SK-N-SH treated with all-trans-retinoic acid at 6 μM for 48 hours (cell line): ENCODE measurements around the gene CCDC78.

Experiments
- ATAC-seq: fragments of 200-7000 bp; cut with Tn5 transposase; 3 replicates; pipeline ENCODE4 v1.9.1; 2020; ENCODE audit warnings: mild to moderate bottlenecking, moderate library complexity
- ARNTL ChIP-seq: fragments of 450-650 bp; formaldehyde crosslinking; IDR thresholded peaks from 2 replicates; pipeline ENCODE4 v1.5.0; 2020; ENCODE audit warnings: low read depth, mild to moderate bottlenecking, moderate library complexity, borderline replicate concordance
- BACH2 ChIP-seq: fragments of 250-450 bp; sonication (Bioruptor Pico); IDR thresholded peaks from 2 replicates; pipeline ENCODE4 v1.9.0; 2021; ENCODE audit warnings: mild to moderate bottlenecking, borderline replicate concordance
- CSDC2 ChIP-seq: fragments of 250-450 bp; sonication (Bioruptor Pico); IDR thresholded peaks from 2 replicates; pipeline ENCODE4 v1.5.0; 2020; ENCODE audit warnings: mild to moderate bottlenecking, moderate library complexity
- ESRRG ChIP-seq: fragments of 250-450 bp; sonication (Bioruptor Pico); IDR thresholded peaks from 2 replicates; pipeline ENCODE4 v1.6.1; 2021; ENCODE audit warnings: mild to moderate bottlenecking
- ISL1 ChIP-seq: fragments of 250-450 bp; sonication (Bioruptor Pico); IDR thresholded peaks from 2 replicates; pipeline ENCODE4 v2.1.2; 2022; ENCODE audit warnings: mild to moderate bottlenecking, moderate library complexity
- OSR1 ChIP-seq: fragments of 250-450 bp; sonication (Bioruptor Pico); IDR thresholded peaks from 2 replicates; pipeline ENCODE4 v1.8.0; 2022; ENCODE audit warnings: moderate library complexity, mild to moderate bottlenecking, inconsistent platforms
- PATZ1 ChIP-seq: fragments of 250-450 bp; sonication (Bioruptor Pico); IDR thresholded peaks from 2 replicates; pipeline ENCODE4 v1.8.0; 2020; ENCODE audit warnings: mild to moderate bottlenecking, moderate library complexity, borderline replicate concordance
- POU6F1 ChIP-seq: fragments of 250-450 bp; sonication (Bioruptor Pico); IDR thresholded peaks from 2 replicates; pipeline ENCODE4 v1.8.0; 2021; ENCODE audit warnings: low read depth, mild to moderate bottlenecking, moderate library complexity, borderline replicate concordance
- PPARA ChIP-seq: fragments of 250-450 bp; sonication (Bioruptor Pico); IDR thresholded peaks from 2 replicates; pipeline ENCODE4 v1.5.0; 2020; ENCODE audit warnings: mild to moderate bottlenecking, borderline replicate concordance
- RARB ChIP-seq: fragments of 250-450 bp; sonication (Bioruptor Pico); IDR thresholded peaks from 2 replicates; pipeline ENCODE4 v1.8.0; 2021; ENCODE audit warnings: mild to moderate bottlenecking, moderate library complexity
- SNAI2 ChIP-seq: fragments of 250-450 bp; sonication (Bioruptor Pico); IDR thresholded peaks from 2 replicates; pipeline ENCODE4 v1.5.0; 2020; ENCODE audit warnings: mild to moderate bottlenecking, moderate library complexity
- TCF4 ChIP-seq: fragments of 250-450 bp; sonication (Bioruptor Pico); IDR thresholded peaks from 2 replicates; pipeline ENCODE4 v1.8.0; 2021; ENCODE audit warnings: mild to moderate bottlenecking, moderate library complexity, borderline replicate concordance
- TOX ChIP-seq: fragments of 250-450 bp; sonication (Bioruptor Pico); IDR thresholded peaks from 2 replicates; pipeline ENCODE4 v1.8.0; 2021; ENCODE audit warnings: mild to moderate bottlenecking, moderate library complexity, borderline replicate concordance
- ZC3H10 ChIP-seq: fragments of 250-450 bp; sonication (Bioruptor Pico); IDR thresholded peaks from 2 replicates; pipeline ENCODE4 v1.5.1; 2021; ENCODE audit warnings: mild to moderate bottlenecking, moderate library complexity
- ZFP3 ChIP-seq: fragments of 250-450 bp; sonication (Bioruptor Pico); IDR thresholded peaks from 2 replicates; pipeline ENCODE4 v1.5.0; 2020; ENCODE audit warnings: mild to moderate bottlenecking, moderate library complexity
- ZFP30 ChIP-seq: fragments of 450-650 bp; formaldehyde crosslinking; IDR thresholded peaks from 2 replicates; pipeline ENCODE4 v1.5.0; 2022; ENCODE audit warnings: mild to moderate bottlenecking, moderate library complexity
- ZNF565 ChIP-seq: fragments of 450-650 bp; formaldehyde crosslinking; conservative IDR thresholded peaks from 2 replicates; pipeline ENCODE4 v1.5.0; 2020; ENCODE audit warnings: low read depth, mild to moderate bottlenecking, moderate library complexity
- ZNF70 ChIP-seq: fragments of 450-650 bp; formaldehyde crosslinking; IDR thresholded peaks from 2 replicates; pipeline ENCODE4 v1.5.0; 2020; ENCODE audit warnings: mild to moderate bottlenecking, moderate library complexity
- ZNF8 ChIP-seq: fragments of 450-650 bp; formaldehyde crosslinking; IDR thresholded peaks from 2 replicates; pipeline ENCODE4 v1.5.0; 2020; ENCODE audit warnings: mild to moderate bottlenecking, moderate library complexity
- TF ChIP-seq, protein P1 (sequence below): fragments of 250-450 bp; sonication (Bioruptor Pico); IDR thresholded peaks from 2 replicates; pipeline ENCODE4 v1.5.1; 2021; ENCODE audit warnings: mild to moderate bottlenecking, moderate library complexity
- TF ChIP-seq, protein P2 (sequence below): fragments of 250-450 bp; sonication (Bioruptor Pico); IDR thresholded peaks from 2 replicates; pipeline ENCODE4 v1.5.1; 2020; ENCODE audit warnings: low read depth, mild to moderate bottlenecking, moderate library complexity

Gene CCDC78

GRCh38 chr16:694863-695354 lies 31.3 kb downstream of the CCDC78 start:
- TF ChIP-seq PPARA (CRISPR knock-in tag) = no peak
- TF ChIP-seq POU6F1 = no peak
- TF ChIP-seq, all 23 proteins: peak for 0
- ATAC-seq = no peak

GRCh38 chr16:694187-694862 lies 31.9 kb downstream of the CCDC78 start:
- ATAC-seq = no peak

GRCh38 chr16:693766-694165 lies 32.5 kb downstream of the CCDC78 start:
- TF ChIP-seq, protein P1, sequence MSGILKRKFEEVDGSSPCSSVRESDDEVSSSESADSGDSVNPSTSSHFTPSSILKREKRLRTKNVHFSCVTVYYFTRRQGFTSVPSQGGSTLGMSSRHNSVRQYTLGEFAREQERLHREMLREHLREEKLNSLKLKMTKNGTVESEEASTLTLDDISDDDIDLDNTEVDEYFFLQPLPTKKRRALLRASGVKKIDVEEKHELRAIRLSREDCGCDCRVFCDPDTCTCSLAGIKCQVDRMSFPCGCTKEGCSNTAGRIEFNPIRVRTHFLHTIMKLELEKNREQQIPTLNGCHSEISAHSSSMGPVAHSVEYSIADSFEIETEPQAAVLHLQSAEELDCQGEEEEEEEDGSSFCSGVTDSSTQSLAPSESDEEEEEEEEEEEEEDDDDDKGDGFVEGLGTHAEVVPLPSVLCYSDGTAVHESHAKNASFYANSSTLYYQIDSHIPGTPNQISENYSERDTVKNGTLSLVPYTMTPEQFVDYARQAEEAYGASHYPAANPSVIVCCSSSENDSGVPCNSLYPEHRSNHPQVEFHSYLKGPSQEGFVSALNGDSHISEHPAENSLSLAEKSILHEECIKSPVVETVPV (CRISPR knock-in tag) = no peak
- TF ChIP-seq ZC3H10 (CRISPR knock-in tag) (no peak), ESRRG (CRISPR knock-in tag) (no peak), ZFP3 (no peak), SNAI2 (CRISPR knock-in tag) (no peak), ARNTL (no peak), RARB (no peak), ZNF70 (no peak), OSR1 (CRISPR knock-in tag) (no peak), TOX (no peak), POU6F1 (no peak), PPARA (CRISPR knock-in tag) (no peak), ZFP30 (CRISPR knock-in tag) (no peak), ZNF565 (CRISPR knock-in tag) (no peak)
- TF ChIP-seq, protein P2, sequence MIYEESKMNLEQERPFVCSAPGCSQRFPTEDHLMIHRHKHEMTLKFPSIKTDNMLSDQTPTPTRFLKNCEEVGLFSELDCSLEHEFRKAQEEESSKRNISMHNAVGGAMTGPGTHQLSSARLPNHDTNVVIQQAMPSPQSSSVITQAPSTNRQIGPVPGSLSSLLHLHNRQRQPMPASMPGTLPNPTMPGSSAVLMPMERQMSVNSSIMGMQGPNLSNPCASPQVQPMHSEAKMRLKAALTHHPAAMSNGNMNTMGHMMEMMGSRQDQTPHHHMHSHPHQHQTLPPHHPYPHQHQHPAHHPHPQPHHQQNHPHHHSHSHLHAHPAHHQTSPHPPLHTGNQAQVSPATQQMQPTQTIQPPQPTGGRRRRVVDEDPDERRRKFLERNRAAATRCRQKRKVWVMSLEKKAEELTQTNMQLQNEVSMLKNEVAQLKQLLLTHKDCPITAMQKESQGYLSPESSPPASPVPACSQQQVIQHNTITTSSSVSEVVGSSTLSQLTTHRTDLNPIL (CRISPR knock-in tag) = no peak
- no peak for ATAC-seq

More at GRCh38 chr16:694187-694862, 31.9 kb downstream of the CCDC78 start:
- TF ChIP-seq ISL1 (CRISPR knock-in tag) (no peak), ZNF565 (CRISPR knock-in tag) (no peak), SNAI2 (CRISPR knock-in tag) (no peak), BACH2 (CRISPR knock-in tag) (no peak), ARNTL (no peak), ZFP30 (CRISPR knock-in tag) (no peak), ZNF8 (CRISPR knock-in tag) (no peak)

- ATAC-seq = no peak
Measured at GRCh38 chr16:693364-693763, 32.9 kb downstream of the CCDC78 start.

More at GRCh38 chr16:693364-693763, 32.9 kb downstream of the CCDC78 start:
- TF ChIP-seq BACH2 (CRISPR knock-in tag) = no peak
- no peak for TF ChIP-seq SNAI2 (CRISPR knock-in tag)
- TF ChIP-seq ZNF565 (CRISPR knock-in tag) = no peak
- no peak for TF ChIP-seq ZC3H10 (CRISPR knock-in tag)
- TF ChIP-seq, protein P2 (CRISPR knock-in tag) = no peak
- TF ChIP-seq TOX = no peak
- no peak for TF ChIP-seq CSDC2 (CRISPR knock-in tag)
- no peak for TF ChIP-seq PATZ1 (CRISPR knock-in tag)
- TF ChIP-seq POU6F1 = no peak
- no peak for TF ChIP-seq TCF4 (CRISPR knock-in tag)
- TF ChIP-seq ARNTL = no peak
- no peak for TF ChIP-seq OSR1 (CRISPR knock-in tag)
- TF ChIP-seq ZNF8 (CRISPR knock-in tag) = no peak
- no peak for TF ChIP-seq ISL1 (CRISPR knock-in tag)
- no peak for TF ChIP-seq ZFP30 (CRISPR knock-in tag)
- TF ChIP-seq, protein P1 (CRISPR knock-in tag) = no peak
